ENCODE results near the gene MMP7.

DNA sequence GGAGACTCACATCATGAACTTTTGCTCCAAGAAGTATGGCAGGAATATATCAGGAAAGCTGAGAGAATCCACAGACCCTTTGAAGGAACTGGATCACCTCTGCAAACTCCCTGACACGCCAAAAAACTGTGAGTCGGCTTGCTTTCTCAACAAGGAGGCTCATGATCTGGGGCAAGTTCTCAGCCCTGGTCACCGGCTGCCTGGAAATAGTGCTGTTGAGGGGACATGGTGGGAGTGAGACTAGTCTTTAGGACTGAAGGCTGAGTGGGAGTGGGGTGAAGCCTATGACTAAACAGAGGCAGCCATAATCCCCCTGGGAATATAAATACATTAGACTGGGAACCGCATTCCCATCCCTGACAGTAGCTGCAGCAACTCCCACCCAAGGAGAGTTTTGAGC is 8.4 kb upstream of the MMP7 start:
- no peak for TF ChIP-seq EZH2phosphoT487 (IDR thresholded peaks at IDR 0.05; ENCODE audit: unreplicated experiment)
- no peak for TF ChIP-seq CREB1 (CRISPR knock-in tag; IDR thresholded peaks at IDR 0.05; ENCODE audit: low read depth)

Measured in GM23338 (cell line).